DOHH2 (cell line): Measurements from ENCODE around the gene CGB8.

Experiments
- H3F3A ChIP-seq: fragments of 200-600 bp; sonication (generic), shearing (Covaris generic); 2 replicates; pipeline ENCODE4 v1.6.0; 2016; ENCODE audit warnings: antibody characterized with exemption, mild to moderate bottlenecking; ENCODE audit not compliant: control insufficient read depth, insufficient read depth
- H3K27ac ChIP-seq: fragments of 200-600 bp; sonication (generic); 2 replicates; pipeline ENCODE4 v1.5.1; 2014; ENCODE audit warnings: low read depth, mild to moderate bottlenecking, low read length, moderate library complexity
- H3K27me3 ChIP-seq: fragments of 200-600 bp; sonication (generic); 2 replicates; pipeline ENCODE4 v1.6.1; 2014; ENCODE audit warnings: mild to moderate bottlenecking, low read length, mixed read lengths; ENCODE audit not compliant: control insufficient read depth
- H3K36me3 ChIP-seq: fragments of 200-600 bp; sonication (generic); 2 replicates; pipeline ENCODE4 v1.6.1; 2014; ENCODE audit warnings: mild to moderate bottlenecking, low read length, moderate library complexity, mixed read lengths; ENCODE audit not compliant: control insufficient read depth
- H3K4me1 ChIP-seq: fragments of 200-600 bp; sonication (generic); 2 replicates; pipeline ENCODE4 v1.6.1; 2014; ENCODE audit warnings: mild to moderate bottlenecking, low read length, mixed read lengths; ENCODE audit not compliant: control insufficient read depth
- H3K4me2 ChIP-seq: fragments of 200-600 bp; sonication (generic); 2 replicates; pipeline ENCODE4 v1.6.0; 2014; ENCODE audit warnings: mild to moderate bottlenecking, low read length, moderate library complexity
- H3K4me3 ChIP-seq: fragments of 200-600 bp; sonication (generic); 2 replicates; pipeline ENCODE4 v1.5.1; 2014; ENCODE audit warnings: mild to moderate bottlenecking, low read length, mixed read lengths
- H3K79me2 ChIP-seq: fragments of 200-600 bp; sonication (generic); 2 replicates; pipeline ENCODE4 v1.6.1; 2014; ENCODE audit warnings: mild to moderate bottlenecking, low read length, mixed read lengths; ENCODE audit not compliant: control insufficient read depth
- H3K9me2 ChIP-seq: fragments of 200-600 bp; sonication (generic); replicated peaks from 2 replicates; pipeline ENCODE4 v1.6.1; 2014; ENCODE audit warnings: mild to moderate bottlenecking, low read length, mixed read lengths; ENCODE audit not compliant: control insufficient read depth
- H3K9me3 ChIP-seq: fragments of 200-600 bp; sonication (generic); 2 replicates; pipeline ENCODE4 v1.6.1; 2014; ENCODE audit warnings: antibody characterized with exemption, low read length, mixed read lengths; ENCODE audit not compliant: control insufficient read depth, insufficient read depth
- H4K20me1 ChIP-seq: fragments of 200-600 bp; sonication (generic); 2 replicates; pipeline ENCODE4 v1.6.0; 2014; ENCODE audit warnings: low read depth, mild to moderate bottlenecking, antibody characterized with exemption, low read length, moderate library complexity; ENCODE audit not compliant: control insufficient read depth, insufficient read depth
- CTCF ChIP-seq: fragments of 200-600 bp; sonication (generic); IDR thresholded peaks from one replicate; pipeline ENCODE4 v1.5.1; 2014; ENCODE audit warnings: antibody characterized with exemption, mild to moderate bottlenecking, low read depth, low read length; ENCODE audit not compliant: poor library complexity, severe bottlenecking
- EZH2phosphoT487 ChIP-seq: fragments of 200-600 bp; sonication (generic); IDR thresholded peaks from 2 replicates; pipeline ENCODE4 v1.6.1; 2017; ENCODE audit warnings: borderline replicate concordance, mild to moderate bottlenecking, antibody characterized with exemption, low read length, moderate library complexity, mixed read lengths

Gene CGB8

DNA sequence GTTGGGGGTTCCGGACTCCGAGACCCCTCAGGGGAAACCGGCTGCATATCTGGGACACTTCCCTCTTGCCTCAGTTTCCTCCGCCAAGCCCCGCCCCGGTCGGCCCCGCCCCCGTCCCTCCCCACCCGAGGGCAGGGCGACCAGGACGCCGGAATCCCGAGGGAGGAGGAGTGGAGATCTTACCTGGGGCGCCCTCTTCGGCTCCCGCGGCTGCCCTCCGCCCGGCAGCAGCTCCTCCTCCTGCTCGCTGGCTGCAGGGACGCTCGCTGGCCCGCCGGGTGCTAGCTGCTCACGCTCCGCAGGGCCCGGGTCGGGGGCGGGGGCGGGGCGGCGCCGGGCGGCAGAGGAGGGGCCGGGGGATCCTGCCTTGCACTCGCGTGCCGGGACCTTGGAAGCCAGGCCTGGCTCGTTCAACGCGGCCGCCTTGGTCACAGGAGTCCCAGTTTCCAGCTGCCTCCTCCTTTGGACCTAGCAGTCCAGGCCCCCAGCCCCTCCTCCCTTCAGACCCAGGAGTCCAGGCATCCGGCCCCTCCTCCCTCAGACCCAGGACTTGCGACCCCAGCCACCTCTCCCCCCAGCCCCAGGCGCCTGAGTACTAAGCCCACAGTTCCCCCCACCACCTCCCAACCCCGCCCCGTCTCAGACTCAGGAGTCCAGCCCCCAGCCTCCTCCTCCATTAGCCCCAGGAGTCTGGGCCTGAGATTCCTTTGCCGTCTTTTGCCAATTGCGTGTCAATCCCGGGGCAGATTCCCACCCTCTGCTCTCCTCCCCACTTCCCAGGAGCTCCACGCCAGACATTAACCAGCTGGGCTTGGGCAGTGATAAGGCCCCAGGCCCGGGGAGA lies 16.1 kb upstream of the CGB8 start, which contains the start of gene NTF4:
Gene NTF4 (minus strand): TSS at position 51 of the 844 bp plus-strand sequence. CDS start 2,821 bp downstream, outside the sequence.
- H3K27me3 ChIP-seq: peaks cover 45% of the 10 kb centered on the region
- H3K4me2 ChIP-seq: 0 out of 2 replicates have a peak within 1 kb of the TSS, but pooled peaks have one; percentile 11
- no peak within 1 kb of the TSS for H3K4me3 ChIP-seq
- H3K27ac ChIP-seq: no peak within 1 kb of the TSS
- no peaks in the 10 kb centered on the region for H3K36me3 ChIP-seq
- no peaks in the 10 kb centered on the region for H4K20me1 ChIP-seq
- no peaks in the 10 kb centered on the region for H3K9me3 ChIP-seq
- no peaks in the 10 kb centered on the region for H3K79me2 ChIP-seq
- TF ChIP-seq EZH2phosphoT487 (no peak), CTCF (no peak)
- H3K4me1 ChIP-seq: no peaks in the 10 kb centered on the region
- no peaks in the 10 kb centered on the region for H3F3A ChIP-seq
- no peaks in the 10 kb centered on the region for H3K9me2 ChIP-seq

DNA sequence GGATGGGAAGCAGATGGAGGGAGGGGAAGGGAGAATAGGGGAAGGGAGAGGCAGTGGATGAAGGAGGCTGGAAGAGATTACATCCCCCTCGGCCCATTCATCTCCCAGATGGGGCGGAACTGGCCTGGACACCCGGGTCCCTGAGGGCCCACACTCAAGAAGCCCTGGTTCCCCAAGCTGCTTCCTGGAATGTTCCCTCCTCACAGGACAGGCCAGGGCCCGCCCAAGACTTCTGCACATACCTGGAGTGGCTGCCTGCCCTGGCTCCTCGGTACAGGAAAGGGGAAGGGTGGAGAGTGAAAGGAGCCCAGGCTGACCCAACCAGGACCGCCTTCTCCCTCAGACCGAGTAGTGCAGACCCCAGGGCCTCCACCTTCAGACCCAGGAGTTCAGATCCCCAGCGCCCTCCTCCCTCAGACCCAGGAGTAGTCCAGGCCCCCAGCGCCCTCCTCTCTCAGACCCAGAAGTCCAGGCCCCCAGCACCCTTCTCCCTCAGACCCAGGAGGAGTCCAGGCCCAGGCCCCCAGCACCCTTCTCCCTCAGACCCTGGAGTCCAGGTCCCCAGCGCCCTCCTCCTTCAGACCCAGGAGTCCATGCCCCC lies 15.2 kb upstream of the CGB8 start:
- no peaks in the 10 kb centered on the region for H3F3A ChIP-seq
- H3K4me3 ChIP-seq: no peak overlapping the region
- no peaks in the 10 kb centered on the region for H3K36me3 ChIP-seq
- no peaks in the 10 kb centered on the region for H3K4me1 ChIP-seq
- H3K4me2 ChIP-seq: no peak overlapping the region
- no peaks in the 10 kb centered on the region for H3K9me3 ChIP-seq
- peaks cover 49% of the 10 kb centered on the region for H3K27me3 ChIP-seq
- no peak overlapping the region for H3K27ac ChIP-seq
- no peak for TF ChIP-seq CTCF
- no peak for TF ChIP-seq EZH2phosphoT487
- no peaks in the 10 kb centered on the region for H4K20me1 ChIP-seq
- H3K79me2 ChIP-seq: no peaks in the 10 kb centered on the region
- H3K9me2 ChIP-seq: no peaks in the 10 kb centered on the region

DNA sequence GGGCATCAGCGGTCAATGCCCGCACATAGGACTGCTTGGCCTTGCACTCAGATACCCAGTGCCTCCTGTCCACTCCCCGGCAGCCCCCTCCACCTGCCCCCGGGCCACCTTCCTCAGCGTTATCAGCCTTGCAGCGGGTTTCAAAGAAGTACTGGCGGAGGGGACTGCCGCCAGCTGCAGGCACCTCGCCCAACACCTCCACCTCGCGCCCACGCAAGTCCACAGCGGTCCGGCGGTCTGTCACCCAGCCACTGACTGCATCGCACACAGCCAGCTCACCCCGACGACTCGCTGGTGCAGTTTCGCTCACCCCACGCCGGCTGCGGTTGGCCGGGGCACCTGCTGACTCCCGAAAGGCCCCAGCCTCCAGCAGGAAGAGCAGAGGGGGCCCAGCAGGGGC lies 12.5 kb upstream of the CGB8 start:
- peaks cover 62% of the 10 kb centered on the region for H3K27me3 ChIP-seq
- peaks cover 6% of the 10 kb centered on the region for H3K4me1 ChIP-seq
- no peak overlapping the region for H3K4me2 ChIP-seq
- no peaks in the 10 kb centered on the region for H3K36me3 ChIP-seq
- no peak overlapping the region for H3K4me3 ChIP-seq
- H3K79me2 ChIP-seq: no peaks in the 10 kb centered on the region
- TF ChIP-seq CTCF (no peak), EZH2phosphoT487 (no peak)
- no peaks in the 10 kb centered on the region for H3F3A ChIP-seq
- H3K9me3 ChIP-seq: no peaks in the 10 kb centered on the region
- H4K20me1 ChIP-seq: no peaks in the 10 kb centered on the region
- H3K27ac ChIP-seq: no peak overlapping the region
- H3K9me2 ChIP-seq: no peaks in the 10 kb centered on the region
